WTC11 (cell line): ENCODE measurements around the gene SIRPD. TPM values are rescaled to one million over a fixed set of nuclear protein-coding genes. Genes with fewer than 3 reads are reported as not detected.

Source experiments
- ATAC-seq: fragments of 200-7000 bp; cut with Tn5 transposase; 2 replicates; pipeline ENCODE4 v1.10.0; 2021; ENCODE audit warnings: mild to moderate bottlenecking, moderate library complexity
- CTCF ChIA-PET: fragments of 300-600 bp; sonication (Branson Sonifier 250); formaldehyde crosslinking; loops from one replicate; lab custom pipeline; 2021; ENCODE audit warnings: antibody characterized with exemption; lab: Charles Lee
- POLR2A ChIA-PET: fragments of 350-600 bp; sonication (Branson Sonifier 250); formaldehyde crosslinking; loops from one replicate; lab custom pipeline; 2021; ENCODE audit warnings: antibody characterized with exemption; lab: Charles Lee
- DNase-seq: peaks from one replicate; pipeline ENCODE4 v3.0.0; 2021; ENCODE audit warnings: low spot score
- H3K27ac Mint-ChIP-seq: 2 replicates; pipeline ENCODE4 v1.8.0; 2021; ENCODE audit warnings: mixed read lengths
- H3K27me3 Mint-ChIP-seq: 2 replicates; pipeline ENCODE4 v1.8.0; 2021; ENCODE audit warnings: low read depth, mild to moderate bottlenecking, moderate library complexity, mixed read lengths
- H3K36me3 Mint-ChIP-seq: 2 replicates; pipeline ENCODE4 v1.8.0; 2021; ENCODE audit warnings: mixed read lengths
- H3K4me1 Mint-ChIP-seq: 2 replicates; pipeline ENCODE4 v1.8.0; 2022; ENCODE audit warnings: mixed read lengths
- H3K4me3 Mint-ChIP-seq: 2 replicates; pipeline ENCODE4 v1.8.0; 2021; ENCODE audit warnings: mild to moderate bottlenecking, moderate library complexity, mixed read lengths
- H3K9me3 Mint-ChIP-seq: 2 replicates; pipeline ENCODE4 v1.8.0; 2021; ENCODE audit warnings: mixed read lengths
- CBFB ChIP-seq: sonication (generic); formaldehyde crosslinking; IDR thresholded peaks from 2 replicates; pipeline ENCODE4 v1.8.1; 2022; ENCODE audit warnings: mild to moderate bottlenecking, low read depth, missing genetic modification reagents
- FOXJ3 ChIP-seq: sonication (generic); formaldehyde crosslinking; IDR thresholded peaks from 2 replicates; pipeline ENCODE4 v1.9.0; 2021; ENCODE audit warnings: missing genetic modification reagents, mild to moderate bottlenecking, borderline replicate concordance
- FOXK1 ChIP-seq: sonication (generic); formaldehyde crosslinking; IDR thresholded peaks from 2 replicates; pipeline ENCODE4 v1.8.0; 2022; ENCODE audit warnings: mild to moderate bottlenecking, moderate library complexity, missing genetic modification reagents
- GRHL2 ChIP-seq: fragments of 250-450 bp; sonication (Bioruptor Pico); IDR thresholded peaks from 2 replicates; pipeline ENCODE4 v1.8.0; 2022; ENCODE audit warnings: mild to moderate bottlenecking, moderate library complexity; ENCODE audit not compliant: insufficient replicate concordance, severe bottlenecking
- IRF2 ChIP-seq: sonication (generic); formaldehyde crosslinking; IDR thresholded peaks from 2 replicates; pipeline ENCODE4 v1.8.0; 2022; ENCODE audit warnings: low read depth, missing genetic modification reagents, borderline replicate concordance
- MYBL2 ChIP-seq: sonication (generic); formaldehyde crosslinking; IDR thresholded peaks from 2 replicates; pipeline ENCODE4 v1.8.1; 2023; ENCODE audit warnings: mild to moderate bottlenecking, moderate library complexity, missing genetic modification reagents
- RORB ChIP-seq: fragments of 250-450 bp; sonication (Bioruptor Pico); IDR thresholded peaks from 2 replicates; pipeline ENCODE4 v1.9.0; 2021; ENCODE audit warnings: mild to moderate bottlenecking
- SMAD3 ChIP-seq: sonication (generic); formaldehyde crosslinking; IDR thresholded peaks from 2 replicates; pipeline ENCODE4 v1.8.0; 2022; ENCODE audit warnings: missing genetic modification reagents, mild to moderate bottlenecking, borderline replicate concordance
- SOX15 ChIP-seq: fragments of 250-450 bp; sonication (Bioruptor Pico); IDR thresholded peaks from 2 replicates; pipeline ENCODE4 v1.9.0; 2021; ENCODE audit warnings: mild to moderate bottlenecking
- TEAD4 ChIP-seq: sonication (generic); formaldehyde crosslinking; IDR thresholded peaks from 2 replicates; pipeline ENCODE4 v1.8.0; 2022; ENCODE audit warnings: mild to moderate bottlenecking, missing genetic modification reagents
- ZBTB21 ChIP-seq: sonication (generic); formaldehyde crosslinking; IDR thresholded peaks from 2 replicates; pipeline ENCODE4 v1.8.1; 2023; ENCODE audit warnings: mild to moderate bottlenecking, missing genetic modification reagents, borderline replicate concordance
- ZNF416 ChIP-seq: fragments of 250-450 bp; sonication (Bioruptor Pico); IDR thresholded peaks from 2 replicates; pipeline ENCODE4 v1.9.0; 2021; ENCODE audit warnings: mild to moderate bottlenecking, inconsistent platforms
- ZNF671 ChIP-seq: fragments of 250-450 bp; sonication (Bioruptor Pico); IDR thresholded peaks from 2 replicates; pipeline ENCODE4 v1.8.0; 2021; ENCODE audit warnings: mild to moderate bottlenecking
- total RNA-seq: library from RNA; stranded (reverse); gene quantifications from 3 replicates; pipeline ENCODE4 v1.2.3, GENCODE V29; 2021
- TF ChIP-seq, protein P1 (sequence below): sonication (generic); formaldehyde crosslinking; conservative IDR thresholded peaks from 2 replicates; pipeline ENCODE4 v1.8.1; 2023; ENCODE audit warnings: mild to moderate bottlenecking, low read depth, missing genetic modification reagents, moderate library complexity
- TF ChIP-seq, protein P2 (sequence below): sonication (generic); formaldehyde crosslinking; IDR thresholded peaks from 2 replicates; pipeline ENCODE4 v1.8.0; 2022; ENCODE audit warnings: mild to moderate bottlenecking, missing genetic modification reagents
- TF ChIP-seq, protein P3 (sequence below): sonication (generic); formaldehyde crosslinking; IDR thresholded peaks from 2 replicates; pipeline ENCODE4 v1.8.0; 2022; ENCODE audit warnings: mild to moderate bottlenecking, missing genetic modification reagents
- TF ChIP-seq, protein P4 (sequence below): sonication (generic); formaldehyde crosslinking; IDR thresholded peaks from 2 replicates; pipeline ENCODE4 v1.8.1; 2022; ENCODE audit warnings: low read depth, missing genetic modification reagents, borderline replicate concordance
- TF ChIP-seq, protein P5 (sequence below): sonication (generic); formaldehyde crosslinking; IDR thresholded peaks from 2 replicates; pipeline ENCODE4 v1.8.1; 2023; ENCODE audit warnings: mild to moderate bottlenecking, missing genetic modification reagents, moderate library complexity
- TF ChIP-seq, protein P6 (sequence below): fragments of 250-450 bp; sonication (Bioruptor Pico); conservative IDR thresholded peaks from 2 replicates; pipeline ENCODE4 v1.9.0; 2021; ENCODE audit warnings: mild to moderate bottlenecking
- TF ChIP-seq, protein P7 (sequence below): sonication (generic); formaldehyde crosslinking; IDR thresholded peaks from 2 replicates; pipeline ENCODE4 v1.8.0; 2023; ENCODE audit warnings: missing genetic modification reagents

The SIRPD gene
- total RNA-seq, 1 experiment from 2014 or later, result not detected

DNA sequence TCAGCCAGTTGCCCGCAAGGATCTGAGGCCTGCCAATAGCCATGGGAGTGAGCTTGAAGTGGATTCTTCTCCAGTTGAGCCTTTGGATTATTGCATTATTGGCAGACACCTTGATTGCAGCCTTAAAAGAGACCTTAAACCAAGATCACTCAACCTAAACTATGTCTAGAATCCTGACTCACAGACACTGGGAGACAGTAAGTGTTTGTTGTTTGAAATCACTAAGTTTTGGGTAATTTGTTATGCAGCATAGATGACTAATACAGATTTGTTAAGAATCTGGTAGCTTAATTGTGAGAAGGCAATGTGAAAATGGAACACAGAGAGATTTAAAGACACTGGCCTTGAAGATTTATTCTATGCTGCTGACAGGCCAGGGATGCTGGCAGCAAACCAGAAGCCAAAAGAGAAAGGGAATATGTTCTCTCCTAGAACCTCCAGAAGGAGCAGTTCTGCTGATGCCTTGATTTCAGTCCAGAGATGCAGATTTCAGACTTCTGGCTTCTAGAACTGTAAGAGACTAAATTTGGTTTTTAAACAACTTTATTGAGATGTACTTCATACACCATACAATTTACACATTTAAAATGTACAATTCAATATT is 17.6 kb downstream of the SIRPD start:
- no peak overlapping the region for H3K27ac Mint-ChIP-seq
- ChIA-PET CTCF (interaction anchor here (1.0 kb wide), 1 partner anchor 36 kb away, joined by 3 read pairs; no protein-coding TSS in a partner anchor), POLR2A (no interaction called here)
- DNase-seq (no peak), ATAC-seq (no peak)
- no peak overlapping the region for H3K4me3 Mint-ChIP-seq
- TF ChIP-seq FOXJ3 (CRISPR knock-in tag) (no peak), CBFB (CRISPR knock-in tag) (no peak), ZNF416 (no peak)
- TF ChIP-seq, protein P1, sequence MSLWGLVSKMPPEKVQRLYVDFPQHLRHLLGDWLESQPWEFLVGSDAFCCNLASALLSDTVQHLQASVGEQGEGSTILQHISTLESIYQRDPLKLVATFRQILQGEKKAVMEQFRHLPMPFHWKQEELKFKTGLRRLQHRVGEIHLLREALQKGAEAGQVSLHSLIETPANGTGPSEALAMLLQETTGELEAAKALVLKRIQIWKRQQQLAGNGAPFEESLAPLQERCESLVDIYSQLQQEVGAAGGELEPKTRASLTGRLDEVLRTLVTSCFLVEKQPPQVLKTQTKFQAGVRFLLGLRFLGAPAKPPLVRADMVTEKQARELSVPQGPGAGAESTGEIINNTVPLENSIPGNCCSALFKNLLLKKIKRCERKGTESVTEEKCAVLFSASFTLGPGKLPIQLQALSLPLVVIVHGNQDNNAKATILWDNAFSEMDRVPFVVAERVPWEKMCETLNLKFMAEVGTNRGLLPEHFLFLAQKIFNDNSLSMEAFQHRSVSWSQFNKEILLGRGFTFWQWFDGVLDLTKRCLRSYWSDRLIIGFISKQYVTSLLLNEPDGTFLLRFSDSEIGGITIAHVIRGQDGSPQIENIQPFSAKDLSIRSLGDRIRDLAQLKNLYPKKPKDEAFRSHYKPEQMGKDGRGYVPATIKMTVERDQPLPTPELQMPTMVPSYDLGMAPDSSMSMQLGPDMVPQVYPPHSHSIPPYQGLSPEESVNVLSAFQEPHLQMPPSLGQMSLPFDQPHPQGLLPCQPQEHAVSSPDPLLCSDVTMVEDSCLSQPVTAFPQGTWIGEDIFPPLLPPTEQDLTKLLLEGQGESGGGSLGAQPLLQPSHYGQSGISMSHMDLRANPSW (CRISPR knock-in tag), result no peak
- H3K4me1 Mint-ChIP-seq, result no peaks in the 10 kb centered on the region
- H3K9me3 Mint-ChIP-seq, result peaks cover 8% of the 10 kb centered on the region; the same call in 1 of the 2 replicates
- H3K36me3 Mint-ChIP-seq, result no peaks in the 10 kb centered on the region
- H3K27me3 Mint-ChIP-seq, result peaks cover 32% of the 10 kb centered on the region

DNA sequence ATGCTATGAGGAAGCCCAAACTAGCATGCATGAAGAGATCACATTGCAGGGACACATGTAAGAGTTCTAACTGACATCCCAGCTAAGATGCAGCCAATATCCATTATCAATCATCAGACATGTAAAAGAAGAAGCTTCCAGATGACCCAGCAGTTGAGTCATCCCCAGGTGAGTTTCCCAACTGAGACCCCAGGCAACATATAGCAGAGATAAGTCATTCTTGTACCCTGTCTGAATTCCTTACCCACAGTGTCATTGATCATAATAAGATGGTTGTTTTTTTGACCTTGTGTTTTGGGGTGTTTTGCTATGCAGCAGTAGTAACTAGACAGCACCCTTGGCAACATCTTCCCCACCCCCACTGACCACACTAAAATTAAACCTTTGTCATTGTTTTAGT is 18.9 kb downstream of the SIRPD start:
- DNase-seq (no peak), ATAC-seq (no peak)
- H3K9me3 Mint-ChIP-seq, result peaks cover 8% of the 10 kb centered on the region; the same call in 1 of the 2 replicates

DNA sequence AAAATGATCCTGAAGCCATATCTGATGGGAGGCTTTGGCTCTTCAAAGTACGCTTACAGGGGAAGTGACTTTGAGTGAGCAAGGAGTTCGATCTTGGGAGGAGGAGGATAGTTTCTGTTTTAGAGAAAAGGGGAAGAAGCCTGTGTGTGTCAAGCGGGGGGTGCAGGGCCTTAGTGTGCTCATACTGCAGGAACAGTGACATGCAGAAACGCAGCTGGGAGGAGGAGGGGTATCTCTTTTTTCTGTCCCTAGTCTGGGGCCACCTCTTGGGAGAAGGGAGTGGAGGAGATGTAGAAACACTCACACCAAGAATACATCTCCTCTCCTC is 19.8 kb downstream of the SIRPD start:
- no peaks in the 10 kb centered on the region; the same call in 1 of the 2 replicates for H3K4me1 Mint-ChIP-seq
- H3K9me3 Mint-ChIP-seq, result peaks cover 8% of the 10 kb centered on the region; the same call in 1 of the 2 replicates
- H3K4me3 Mint-ChIP-seq, result no peak overlapping the region
- TF ChIP-seq TEAD4 (no peak), MYBL2 (CRISPR knock-in tag) (no peak), SMAD3 (CRISPR knock-in tag) (no peak), FOXJ3 (CRISPR knock-in tag) (no peak)
- TF ChIP-seq, protein P2, sequence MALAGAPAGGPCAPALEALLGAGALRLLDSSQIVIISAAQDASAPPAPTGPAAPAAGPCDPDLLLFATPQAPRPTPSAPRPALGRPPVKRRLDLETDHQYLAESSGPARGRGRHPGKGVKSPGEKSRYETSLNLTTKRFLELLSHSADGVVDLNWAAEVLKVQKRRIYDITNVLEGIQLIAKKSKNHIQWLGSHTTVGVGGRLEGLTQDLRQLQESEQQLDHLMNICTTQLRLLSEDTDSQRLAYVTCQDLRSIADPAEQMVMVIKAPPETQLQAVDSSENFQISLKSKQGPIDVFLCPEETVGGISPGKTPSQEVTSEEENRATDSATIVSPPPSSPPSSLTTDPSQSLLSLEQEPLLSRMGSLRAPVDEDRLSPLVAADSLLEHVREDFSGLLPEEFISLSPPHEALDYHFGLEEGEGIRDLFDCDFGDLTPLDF (CRISPR knock-in tag), result no peak
- TF ChIP-seq, protein P3, sequence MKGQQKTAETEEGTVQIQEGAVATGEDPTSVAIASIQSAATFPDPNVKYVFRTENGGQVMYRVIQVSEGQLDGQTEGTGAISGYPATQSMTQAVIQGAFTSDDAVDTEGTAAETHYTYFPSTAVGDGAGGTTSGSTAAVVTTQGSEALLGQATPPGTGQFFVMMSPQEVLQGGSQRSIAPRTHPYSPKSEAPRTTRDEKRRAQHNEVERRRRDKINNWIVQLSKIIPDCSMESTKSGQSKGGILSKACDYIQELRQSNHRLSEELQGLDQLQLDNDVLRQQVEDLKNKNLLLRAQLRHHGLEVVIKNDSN (CRISPR knock-in tag), result no peak
- TF ChIP-seq, all 79 proteins: peak for 0
- DNase-seq, result no peak
- Mint-ChIP-seq H3K27ac (no peak overlapping the region), H3K27me3 (peaks cover 11% of the 10 kb centered on the region), H3K36me3 (no peaks in the 10 kb centered on the region)
- no peak for ATAC-seq
- ChIA-PET POLR2A (no interaction called here), CTCF (interaction anchor here (0.6 to 1.7 kb wide), 3 partner anchors 34 to 634 kb away, joined by 3 to 7 read pairs (median 4); no protein-coding TSS in a partner anchor)

More for the DNA sequence above, 18.9 kb downstream of the SIRPD start:
- Mint-ChIP-seq H3K36me3 (no peaks in the 10 kb centered on the region), H3K27ac (no peak overlapping the region), H3K4me1 (no peaks in the 10 kb centered on the region), H3K4me3 (no peak overlapping the region), H3K27me3 (peaks cover 21% of the 10 kb centered on the region)
- CTCF ChIA-PET, result interaction anchor here (1.7 kb wide), 1 partner anchor 35 kb away, joined by 7 read pairs; no protein-coding TSS in a partner anchor
- TF ChIP-seq FOXK1 (CRISPR knock-in tag), result no peak
- no peak for TF ChIP-seq IRF2 (CRISPR knock-in tag)
- TF ChIP-seq, protein P4, sequence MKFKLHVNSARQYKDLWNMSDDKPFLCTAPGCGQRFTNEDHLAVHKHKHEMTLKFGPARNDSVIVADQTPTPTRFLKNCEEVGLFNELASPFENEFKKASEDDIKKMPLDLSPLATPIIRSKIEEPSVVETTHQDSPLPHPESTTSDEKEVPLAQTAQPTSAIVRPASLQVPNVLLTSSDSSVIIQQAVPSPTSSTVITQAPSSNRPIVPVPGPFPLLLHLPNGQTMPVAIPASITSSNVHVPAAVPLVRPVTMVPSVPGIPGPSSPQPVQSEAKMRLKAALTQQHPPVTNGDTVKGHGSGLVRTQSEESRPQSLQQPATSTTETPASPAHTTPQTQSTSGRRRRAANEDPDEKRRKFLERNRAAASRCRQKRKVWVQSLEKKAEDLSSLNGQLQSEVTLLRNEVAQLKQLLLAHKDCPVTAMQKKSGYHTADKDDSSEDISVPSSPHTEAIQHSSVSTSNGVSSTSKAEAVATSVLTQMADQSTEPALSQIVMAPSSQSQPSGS (CRISPR knock-in tag), result no peak
- TF ChIP-seq ZNF671 (CRISPR knock-in tag), result no peak
- TF ChIP-seq, protein P5, sequence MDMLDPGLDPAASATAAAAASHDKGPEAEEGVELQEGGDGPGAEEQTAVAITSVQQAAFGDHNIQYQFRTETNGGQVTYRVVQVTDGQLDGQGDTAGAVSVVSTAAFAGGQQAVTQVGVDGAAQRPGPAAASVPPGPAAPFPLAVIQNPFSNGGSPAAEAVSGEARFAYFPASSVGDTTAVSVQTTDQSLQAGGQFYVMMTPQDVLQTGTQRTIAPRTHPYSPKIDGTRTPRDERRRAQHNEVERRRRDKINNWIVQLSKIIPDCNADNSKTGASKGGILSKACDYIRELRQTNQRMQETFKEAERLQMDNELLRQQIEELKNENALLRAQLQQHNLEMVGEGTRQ (CRISPR knock-in tag), result no peak
- TF ChIP-seq, protein P6, sequence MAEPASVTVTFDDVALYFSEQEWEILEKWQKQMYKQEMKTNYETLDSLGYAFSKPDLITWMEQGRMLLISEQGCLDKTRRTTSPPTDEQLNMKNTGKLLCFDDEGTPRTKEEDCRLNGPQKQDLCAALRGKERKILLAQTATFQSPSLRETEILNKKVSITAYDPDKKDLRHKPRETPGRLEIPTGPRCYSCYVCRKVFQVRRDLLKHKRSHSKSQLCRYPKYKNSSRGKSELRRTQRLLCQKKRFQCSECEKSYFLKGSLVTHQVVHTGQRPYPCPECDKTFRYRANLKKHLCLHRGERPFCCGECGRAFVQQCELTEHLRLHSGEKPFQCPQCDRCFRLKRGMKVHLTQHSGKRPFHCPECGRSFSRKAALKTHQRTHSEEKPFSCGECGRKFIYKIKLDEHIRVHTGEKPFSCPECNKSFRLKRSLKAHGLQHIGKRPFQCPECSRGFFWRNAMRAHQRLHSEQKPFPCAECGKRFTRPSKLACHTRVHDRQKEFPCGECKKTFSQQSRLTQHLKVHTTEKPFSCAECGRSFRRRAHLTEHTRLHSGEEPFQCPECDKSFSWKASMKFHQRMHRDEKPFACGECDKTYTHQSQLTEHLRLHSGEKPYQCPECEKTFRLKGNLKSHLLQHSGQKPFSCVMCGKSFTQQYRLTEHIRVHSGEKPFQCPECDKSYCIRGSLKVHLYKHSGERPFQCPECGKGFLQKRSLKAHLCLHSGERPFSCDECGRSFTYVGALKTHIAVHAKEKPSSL, result no peak
- no peak for TF ChIP-seq ZBTB21 (CRISPR knock-in tag)
- TF ChIP-seq RORB (CRISPR knock-in tag), result no peak
- TF ChIP-seq GRHL2, result no peak
- TF ChIP-seq, protein P7, sequence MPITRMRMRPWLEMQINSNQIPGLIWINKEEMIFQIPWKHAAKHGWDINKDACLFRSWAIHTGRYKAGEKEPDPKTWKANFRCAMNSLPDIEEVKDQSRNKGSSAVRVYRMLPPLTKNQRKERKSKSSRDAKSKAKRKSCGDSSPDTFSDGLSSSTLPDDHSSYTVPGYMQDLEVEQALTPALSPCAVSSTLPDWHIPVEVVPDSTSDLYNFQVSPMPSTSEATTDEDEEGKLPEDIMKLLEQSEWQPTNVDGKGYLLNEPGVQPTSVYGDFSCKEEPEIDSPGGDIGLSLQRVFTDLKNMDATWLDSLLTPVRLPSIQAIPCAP (CRISPR knock-in tag), result no peak
- no peak for TF ChIP-seq SOX15 (CRISPR knock-in tag)
- POLR2A ChIA-PET, result no interaction called here
